ENCODE results near the gene TGM2. TPM values are rescaled to one million over a fixed set of nuclear protein-coding genes. Genes with fewer than 3 reads are reported as not detected.

Gene TGM2
- total RNA-seq, 1 donor from 2014 or later = 92.8 TPM

DNA sequence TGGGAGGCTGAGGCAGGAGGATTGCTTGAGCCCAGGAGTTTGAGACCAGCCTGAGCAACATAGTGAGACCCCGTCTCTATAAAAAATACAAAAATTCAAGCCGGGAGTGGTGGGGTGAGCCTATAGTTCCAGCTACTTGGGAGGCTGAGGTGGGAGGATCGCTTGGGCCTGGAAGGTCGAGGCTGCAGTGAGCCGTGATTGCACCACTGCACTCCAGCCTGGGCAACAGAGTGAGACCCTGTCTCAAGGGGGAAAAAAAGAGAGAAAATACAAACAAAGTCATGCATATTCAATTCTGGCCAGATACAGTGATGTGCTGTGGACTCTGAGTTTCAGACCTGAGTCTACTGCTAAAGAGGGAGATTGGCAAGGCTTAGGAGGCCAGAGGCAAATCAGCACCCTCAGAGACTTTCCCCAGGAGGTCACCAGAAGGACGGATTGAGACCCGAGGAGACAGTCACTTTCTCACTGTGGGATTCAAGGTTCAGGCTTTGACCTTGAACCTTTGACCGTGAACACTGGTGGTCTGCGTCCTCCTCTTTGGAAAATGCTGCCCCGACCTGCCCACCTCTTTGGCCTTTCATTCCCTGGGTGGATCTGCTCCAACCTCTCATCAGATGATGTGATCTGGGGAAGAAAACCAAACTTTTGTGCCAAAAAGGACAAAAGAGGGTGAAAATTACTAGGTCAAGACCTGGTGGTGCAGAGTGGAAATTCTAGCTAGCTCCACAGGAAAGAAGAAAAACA is 31.2 kb downstream of the TGM2 start:
- Histone ChIP-seq H3K4me1 (no peaks in the 10 kb centered on the region), H3K27ac (no peak overlapping the region), H3K36me3 (peaks cover 0 to 12% of the 10 kb centered on the region in 2 donors), H3K27me3 (no peaks in the 10 kb centered on the region), H3K9me3 (no peaks in the 10 kb centered on the region), H3K4me3 (no peak overlapping the region)
- TF ChIP-seq, protein P1, sequence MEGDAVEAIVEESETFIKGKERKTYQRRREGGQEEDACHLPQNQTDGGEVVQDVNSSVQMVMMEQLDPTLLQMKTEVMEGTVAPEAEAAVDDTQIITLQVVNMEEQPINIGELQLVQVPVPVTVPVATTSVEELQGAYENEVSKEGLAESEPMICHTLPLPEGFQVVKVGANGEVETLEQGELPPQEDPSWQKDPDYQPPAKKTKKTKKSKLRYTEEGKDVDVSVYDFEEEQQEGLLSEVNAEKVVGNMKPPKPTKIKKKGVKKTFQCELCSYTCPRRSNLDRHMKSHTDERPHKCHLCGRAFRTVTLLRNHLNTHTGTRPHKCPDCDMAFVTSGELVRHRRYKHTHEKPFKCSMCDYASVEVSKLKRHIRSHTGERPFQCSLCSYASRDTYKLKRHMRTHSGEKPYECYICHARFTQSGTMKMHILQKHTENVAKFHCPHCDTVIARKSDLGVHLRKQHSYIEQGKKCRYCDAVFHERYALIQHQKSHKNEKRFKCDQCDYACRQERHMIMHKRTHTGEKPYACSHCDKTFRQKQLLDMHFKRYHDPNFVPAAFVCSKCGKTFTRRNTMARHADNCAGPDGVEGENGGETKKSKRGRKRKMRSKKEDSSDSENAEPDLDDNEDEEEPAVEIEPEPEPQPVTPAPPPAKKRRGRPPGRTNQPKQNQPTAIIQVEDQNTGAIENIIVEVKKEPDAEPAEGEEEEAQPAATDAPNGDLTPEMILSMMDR (IDR thresholded peaks at IDR 0.05) = no peak
- intact Hi-C loops (cut with DNase I) = no loop called here
- DNase-seq (ENCODE audit: extremely low spot score in 2 of 2) = no peak

DNA sequence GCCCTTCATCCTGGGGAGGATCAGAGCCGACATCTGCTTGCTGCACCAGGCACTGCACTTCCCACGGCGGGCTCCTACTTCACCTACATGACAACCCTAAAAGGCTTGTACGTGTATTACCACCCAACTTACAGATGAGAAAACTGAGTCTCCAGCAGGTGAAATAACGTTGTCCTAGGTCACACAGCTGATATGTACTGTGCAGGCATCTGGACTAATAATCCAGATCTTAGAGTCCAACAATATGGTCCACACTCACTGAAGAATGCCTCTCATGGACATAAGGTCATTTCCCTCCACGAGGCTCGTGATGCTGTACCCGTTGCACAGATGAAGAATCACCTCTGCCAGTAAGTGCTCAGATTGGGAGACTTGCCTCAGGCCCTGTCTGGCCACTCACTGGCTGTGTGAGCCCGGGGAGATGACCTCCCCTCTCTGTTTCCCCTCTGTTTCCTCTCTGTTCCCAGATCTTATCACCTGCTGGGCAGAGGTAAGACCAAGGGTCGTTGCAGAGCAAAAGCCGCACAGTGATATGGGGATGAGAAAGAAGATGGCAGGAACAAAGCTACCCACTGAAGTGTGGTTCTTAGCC is 32.1 kb downstream of the TGM2 start:
- Histone ChIP-seq H3K4me1 (no peaks in the 10 kb centered on the region), H3K27me3 (no peaks in the 10 kb centered on the region), H3K36me3 (peaks cover 0 to 7% of the 10 kb centered on the region in 2 donors), H3K9me3 (no peaks in the 10 kb centered on the region), H3K27ac (no peak overlapping the region), H3K4me3 (no peak overlapping the region)
- intact Hi-C loops (cut with DNase I) = no loop called here
- no peak for TF ChIP-seq POLR2A (IDR thresholded peaks at IDR 0.05)
- TF ChIP-seq POLR2AphosphoS5 (IDR thresholded peaks at IDR 0.05; ENCODE audit: insufficient read depth in 1 of 2, low read depth in 1 of 2) = no peak
- TF ChIP-seq, protein P1 (IDR thresholded peaks at IDR 0.05) = no peak
- no peak for DNase-seq (ENCODE audit: extremely low spot score in 2 of 2)

DNA sequence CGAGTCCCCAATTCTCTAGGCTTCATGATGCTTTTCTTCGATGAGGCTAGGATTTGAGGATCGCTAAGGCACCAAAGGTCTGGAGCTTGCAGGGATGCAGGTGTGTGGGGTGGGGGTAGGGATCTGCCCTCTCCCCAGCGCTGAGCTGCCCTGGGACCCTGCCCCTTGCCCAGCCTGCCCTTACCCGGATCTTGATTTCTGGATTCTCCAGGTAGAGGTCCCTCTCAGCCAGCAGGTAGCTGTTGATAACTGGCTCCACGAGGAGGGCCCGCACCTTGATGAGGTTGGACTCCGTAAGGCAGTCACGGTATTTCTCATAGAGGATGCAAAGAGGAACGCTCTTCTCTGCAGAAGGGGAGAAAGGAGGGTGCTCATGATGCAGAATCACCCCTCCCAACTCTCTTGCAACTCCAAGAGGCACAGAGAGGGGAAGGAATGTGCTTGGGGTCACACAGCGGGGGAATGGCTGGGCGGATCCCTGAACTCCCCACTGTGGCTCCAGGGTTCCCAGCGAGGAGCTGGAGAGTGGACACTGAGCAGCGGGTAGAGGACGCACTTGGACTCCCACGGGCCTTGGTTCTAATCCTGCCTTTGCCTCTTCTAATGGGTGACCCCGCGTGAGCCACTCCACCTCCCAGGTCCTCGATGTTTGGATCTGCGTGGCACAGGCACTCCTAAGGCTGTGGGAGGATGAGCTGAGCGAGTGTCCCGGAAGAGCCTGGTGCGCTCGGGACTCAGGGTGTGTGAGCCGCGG is 32.7 kb downstream of the TGM2 start:
- DNase-seq (ENCODE audit: extremely low spot score in 2 of 2) = no peak

DNA sequence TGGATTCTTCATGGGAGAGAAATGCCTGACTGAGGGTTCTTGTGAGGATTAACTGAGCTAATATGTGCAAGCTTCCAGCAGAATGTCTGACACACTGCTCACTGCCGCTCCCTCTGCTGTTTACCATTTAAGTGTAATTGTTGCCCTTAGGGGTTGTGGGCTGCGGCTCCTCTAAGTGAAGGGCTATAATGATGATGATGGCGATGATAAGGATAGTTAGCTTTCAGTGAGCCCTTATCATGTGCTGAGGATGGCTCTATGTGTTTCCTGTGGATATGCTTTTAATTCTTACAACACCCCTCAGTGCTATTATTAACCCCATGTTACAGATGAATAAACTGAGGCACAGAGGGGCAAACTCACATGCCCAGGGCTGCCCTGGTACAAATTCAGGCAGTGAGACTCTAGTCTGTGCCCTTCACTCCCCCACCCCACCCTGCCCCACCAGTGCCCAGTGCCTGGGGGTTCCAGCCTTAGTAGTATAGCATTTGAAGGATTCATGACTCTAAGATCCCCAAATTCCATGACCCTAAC is 33.4 kb downstream of the TGM2 start:
- Histone ChIP-seq H3K36me3 (peaks cover 0 to 5% of the 10 kb centered on the region in 2 donors), H3K4me1 (peaks cover 3% of the 10 kb centered on the region), H3K27ac (no peak overlapping the region), H3K9me3 (no peaks in the 10 kb centered on the region), H3K27me3 (no peaks in the 10 kb centered on the region), H3K4me3 (no peak overlapping the region)
- no peak for TF ChIP-seq POLR2AphosphoS5 (IDR thresholded peaks at IDR 0.05; ENCODE audit: insufficient read depth in 1 of 2, low read depth in 1 of 2)
- no peak for TF ChIP-seq POLR2A (IDR thresholded peaks at IDR 0.05)
- TF ChIP-seq, protein P1 (IDR thresholded peaks at IDR 0.05) = no peak
- DNase-seq (ENCODE audit: extremely low spot score in 2 of 2) = no peak
- intact Hi-C loops (cut with DNase I) = no loop called here

More for the DNA sequence above, 32.7 kb downstream of the TGM2 start:
- no peaks in the 10 kb centered on the region for H3K9me3 ChIP-seq
- H3K27ac ChIP-seq = no peak overlapping the region
- H3K27me3 ChIP-seq = no peaks in the 10 kb centered on the region
- H3K36me3 ChIP-seq = peaks cover 0 to 5% of the 10 kb centered on the region in 2 donors
- TF ChIP-seq POLR2AphosphoS5 (IDR thresholded peaks at IDR 0.05; ENCODE audit: insufficient read depth in 1 of 2, low read depth in 1 of 2) (no peak), POLR2A (IDR thresholded peaks at IDR 0.05) (no peak)
- TF ChIP-seq, protein P1 (IDR thresholded peaks at IDR 0.05) = no peak
- no peaks in the 10 kb centered on the region for H3K4me1 ChIP-seq
- intact Hi-C loops (cut with DNase I) = no loop called here
- no peak overlapping the region for H3K4me3 ChIP-seq
